Panc1 (cell line): ENCODE data around the gene IGDCC3. TPM values are rescaled to one million over a fixed set of nuclear protein-coding genes. Genes with fewer than 3 reads are reported as not detected.

Experiments
- ATAC-seq: fragments of 200-7000 bp; cut with Tn5 transposase; 2 replicates; pipeline ENCODE4 v1.9.1; 2020; ENCODE audit warnings: mild to moderate bottlenecking, moderate library complexity
- BruUV-seq: library from RNA; stranded (reverse); fragments of 400-500 nt; replicated peaks from 2 replicates; lab custom pipeline; 2021; lab: Mats Ljungman, UMichigan
- CTCF ChIA-PET: fragments of 300-600 bp; sonication (Branson Sonifier 250); formaldehyde crosslinking; loops from one replicate; lab custom pipeline; 2022; ENCODE audit warnings: antibody characterized with exemption; lab: Charles Lee
- POLR2A ChIA-PET: fragments of 300-600 bp; sonication (Branson Sonifier 250); formaldehyde crosslinking; loops from one replicate; lab custom pipeline; 2022; ENCODE audit warnings: antibody characterized with exemption; lab: Charles Lee
- DNase-seq: peaks from one replicate; pipeline ENCODE4 v3.0.0-alpha.2; 2010; ENCODE audit warnings: low read depth, low spot score
- H3K27ac ChIP-seq: 2 replicates; pipeline ENCODE4 v1.5.1; 2011; ENCODE audit warnings: mild to moderate bottlenecking, low read length, inconsistent platforms
- H3K27me3 ChIP-seq: fragments of 200-500 bp; sonication (Bioruptor generic); 2 replicates; pipeline ENCODE4 v1.6.0; 2014; ENCODE audit warnings: low read length, inconsistent platforms; ENCODE audit not compliant: control insufficient read depth, insufficient read depth
- H3K36me3 ChIP-seq: fragments of 200-500 bp; sonication (Bioruptor generic); 2 replicates; pipeline ENCODE4 v1.5.1; 2014; ENCODE audit warnings: inconsistent platforms, mild to moderate bottlenecking, low read length, moderate library complexity; ENCODE audit not compliant: control insufficient read depth, insufficient read depth
- H3K4me1 ChIP-seq: 2 replicates; pipeline ENCODE4 v1.5.1; 2011; ENCODE audit warnings: inconsistent platforms, mild to moderate bottlenecking, low read length, moderate library complexity; ENCODE audit not compliant: control insufficient read depth, insufficient read depth
- H3K4me3 ChIP-seq, 2 experiments: 2 replicates each; pipeline ENCODE4 v1.5.1; 2011 to 2012; ENCODE audit warnings: low read depth in 2 of 2, low read length in 2 of 2, mild to moderate bottlenecking in 2 of 2, inconsistent platforms in 1 of 2, moderate library complexity in 1 of 2
- H3K9me3 ChIP-seq: fragments of 200-500 bp; sonication (Bioruptor generic); 2 replicates; pipeline ENCODE4 v1.5.1; 2014; ENCODE audit warnings: low read depth, mild to moderate bottlenecking, inconsistent platforms, low read length, moderate library complexity; ENCODE audit not compliant: control insufficient read depth, insufficient read depth
- POLR2AphosphoS5 ChIP-seq: IDR thresholded peaks from 2 replicates; pipeline ENCODE4 v1.6.1; 2012; ENCODE audit warnings: mild to moderate bottlenecking, low read depth, low read length, moderate library complexity
- SIN3A ChIP-seq: IDR thresholded peaks from 2 replicates; pipeline ENCODE4 v1.6.1; 2012; ENCODE audit warnings: low read depth, mild to moderate bottlenecking, low read length, moderate library complexity, borderline replicate concordance; ENCODE audit not compliant: insufficient read depth
- TCF7L2 ChIP-seq: IDR thresholded peaks from 2 replicates; pipeline ENCODE4 v1.6.1; 2011; ENCODE audit warnings: mild to moderate bottlenecking, low read depth, low read length, inconsistent platforms
- in situ Hi-C: cut with HindIII; loops from 2 replicates; pipeline ENCODE4 v1.10.0; 2016; ENCODE audit warnings: low sequenced_read_pairs, low pct_unique_long_range_greater_than_20kb
- intact Hi-C: fragments of 100-400 bp; cut with micrococcal nuclease; formaldehyde crosslinking; loops from one replicate; pipeline ENCODE4 v1.10.0; 2022; ENCODE audit not compliant: unreplicated experiment
- total RNA-seq: library from RNA; stranded (reverse); gene quantifications from one replicate; pipeline ENCODE4 v1.2.1, GENCODE V29; 2021; ENCODE audit not compliant: unreplicated experiment
- TF ChIP-seq, protein P1 (sequence below): fragments of 450-650 bp; IDR thresholded peaks from 2 replicates; pipeline ENCODE4 v1.5.1; 2017; ENCODE audit warnings: mild to moderate bottlenecking
- TF ChIP-seq, protein P2 (sequence below), 2 experiments: IDR thresholded peaks; 2 replicates each; pipeline ENCODE4 v1.6.1; 2011 to 2012; ENCODE audit warnings: low read depth in 2 of 2, control low read depth in 1 of 2, low read length in 1 of 2, mild to moderate bottlenecking in 1 of 2, moderate library complexity in 1 of 2; ENCODE audit not compliant: insufficient read depth in 1 of 2

IGDCC3 gene
- total RNA-seq, 1 experiment from 2014 or later, result 0.18 TPM

DNA sequence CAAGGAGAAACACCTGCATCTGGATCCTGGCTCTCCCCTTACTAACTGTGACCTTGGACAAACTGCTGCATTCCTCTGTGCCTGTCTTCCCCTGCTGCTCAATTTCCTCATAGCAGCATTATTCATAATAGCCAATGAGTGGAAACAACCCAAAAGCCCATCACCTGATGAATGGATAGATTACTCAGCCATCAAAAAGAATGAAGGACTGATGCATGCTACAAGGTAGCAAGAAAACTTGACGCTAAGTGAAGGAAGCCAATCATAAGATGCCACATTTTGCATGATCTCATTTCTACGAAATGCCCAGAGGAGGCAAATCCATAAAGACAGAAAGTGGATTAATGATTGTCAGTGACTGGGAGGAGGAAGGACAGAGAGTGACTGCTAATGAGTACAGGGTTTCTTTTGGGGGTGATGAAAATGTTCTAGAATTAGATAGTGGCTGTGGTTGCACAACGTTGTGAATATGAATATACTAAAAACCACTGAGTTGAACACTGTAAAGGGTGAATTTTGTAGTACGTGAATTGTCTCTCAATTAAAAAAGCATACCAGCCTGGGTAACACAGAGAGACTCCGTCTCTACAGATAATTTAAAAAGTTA, 33.8 kb upstream of the IGDCC3 start:
- BruUV-seq, result no TSS peak
- ATAC-seq, result no peak
- CTCF ChIA-PET, result no interaction called here
- DNase-seq, result no peak
- Histone ChIP-seq H3K27me3 (no peaks in the 10 kb centered on the region), H3K4me1 (peaks cover 27% of the 10 kb centered on the region), H3K9me3 (no peaks in the 10 kb centered on the region), H3K36me3 (no peaks in the 10 kb centered on the region), H3K27ac (no peak overlapping the region), H3K4me3 (no peak overlapping the region)
- in situ Hi-C loops (no loop called here), intact Hi-C loops (no loop called here)
- TF ChIP-seq, protein P1, sequence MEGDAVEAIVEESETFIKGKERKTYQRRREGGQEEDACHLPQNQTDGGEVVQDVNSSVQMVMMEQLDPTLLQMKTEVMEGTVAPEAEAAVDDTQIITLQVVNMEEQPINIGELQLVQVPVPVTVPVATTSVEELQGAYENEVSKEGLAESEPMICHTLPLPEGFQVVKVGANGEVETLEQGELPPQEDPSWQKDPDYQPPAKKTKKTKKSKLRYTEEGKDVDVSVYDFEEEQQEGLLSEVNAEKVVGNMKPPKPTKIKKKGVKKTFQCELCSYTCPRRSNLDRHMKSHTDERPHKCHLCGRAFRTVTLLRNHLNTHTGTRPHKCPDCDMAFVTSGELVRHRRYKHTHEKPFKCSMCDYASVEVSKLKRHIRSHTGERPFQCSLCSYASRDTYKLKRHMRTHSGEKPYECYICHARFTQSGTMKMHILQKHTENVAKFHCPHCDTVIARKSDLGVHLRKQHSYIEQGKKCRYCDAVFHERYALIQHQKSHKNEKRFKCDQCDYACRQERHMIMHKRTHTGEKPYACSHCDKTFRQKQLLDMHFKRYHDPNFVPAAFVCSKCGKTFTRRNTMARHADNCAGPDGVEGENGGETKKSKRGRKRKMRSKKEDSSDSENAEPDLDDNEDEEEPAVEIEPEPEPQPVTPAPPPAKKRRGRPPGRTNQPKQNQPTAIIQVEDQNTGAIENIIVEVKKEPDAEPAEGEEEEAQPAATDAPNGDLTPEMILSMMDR, result no peak
- no peak for TF ChIP-seq POLR2AphosphoS5
- TF ChIP-seq SIN3A, result no peak
- TF ChIP-seq TCF7L2, result no peak
- TF ChIP-seq, protein P2, sequence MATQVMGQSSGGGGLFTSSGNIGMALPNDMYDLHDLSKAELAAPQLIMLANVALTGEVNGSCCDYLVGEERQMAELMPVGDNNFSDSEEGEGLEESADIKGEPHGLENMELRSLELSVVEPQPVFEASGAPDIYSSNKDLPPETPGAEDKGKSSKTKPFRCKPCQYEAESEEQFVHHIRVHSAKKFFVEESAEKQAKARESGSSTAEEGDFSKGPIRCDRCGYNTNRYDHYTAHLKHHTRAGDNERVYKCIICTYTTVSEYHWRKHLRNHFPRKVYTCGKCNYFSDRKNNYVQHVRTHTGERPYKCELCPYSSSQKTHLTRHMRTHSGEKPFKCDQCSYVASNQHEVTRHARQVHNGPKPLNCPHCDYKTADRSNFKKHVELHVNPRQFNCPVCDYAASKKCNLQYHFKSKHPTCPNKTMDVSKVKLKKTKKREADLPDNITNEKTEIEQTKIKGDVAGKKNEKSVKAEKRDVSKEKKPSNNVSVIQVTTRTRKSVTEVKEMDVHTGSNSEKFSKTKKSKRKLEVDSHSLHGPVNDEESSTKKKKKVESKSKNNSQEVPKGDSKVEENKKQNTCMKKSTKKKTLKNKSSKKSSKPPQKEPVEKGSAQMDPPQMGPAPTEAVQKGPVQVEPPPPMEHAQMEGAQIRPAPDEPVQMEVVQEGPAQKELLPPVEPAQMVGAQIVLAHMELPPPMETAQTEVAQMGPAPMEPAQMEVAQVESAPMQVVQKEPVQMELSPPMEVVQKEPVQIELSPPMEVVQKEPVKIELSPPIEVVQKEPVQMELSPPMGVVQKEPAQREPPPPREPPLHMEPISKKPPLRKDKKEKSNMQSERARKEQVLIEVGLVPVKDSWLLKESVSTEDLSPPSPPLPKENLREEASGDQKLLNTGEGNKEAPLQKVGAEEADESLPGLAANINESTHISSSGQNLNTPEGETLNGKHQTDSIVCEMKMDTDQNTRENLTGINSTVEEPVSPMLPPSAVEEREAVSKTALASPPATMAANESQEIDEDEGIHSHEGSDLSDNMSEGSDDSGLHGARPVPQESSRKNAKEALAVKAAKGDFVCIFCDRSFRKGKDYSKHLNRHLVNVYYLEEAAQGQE (IDR thresholded peaks at IDR 0.05; ENCODE audit: insufficient read depth in 1 of 2, low read depth in 2 of 2, low read length in 1 of 2), result no peak
- POLR2A ChIA-PET, result interaction anchor here (0.7 kb wide), 1 partner anchor 24 kb away, joined by 12 read pairs; no protein-coding TSS in a partner anchor

DNA sequence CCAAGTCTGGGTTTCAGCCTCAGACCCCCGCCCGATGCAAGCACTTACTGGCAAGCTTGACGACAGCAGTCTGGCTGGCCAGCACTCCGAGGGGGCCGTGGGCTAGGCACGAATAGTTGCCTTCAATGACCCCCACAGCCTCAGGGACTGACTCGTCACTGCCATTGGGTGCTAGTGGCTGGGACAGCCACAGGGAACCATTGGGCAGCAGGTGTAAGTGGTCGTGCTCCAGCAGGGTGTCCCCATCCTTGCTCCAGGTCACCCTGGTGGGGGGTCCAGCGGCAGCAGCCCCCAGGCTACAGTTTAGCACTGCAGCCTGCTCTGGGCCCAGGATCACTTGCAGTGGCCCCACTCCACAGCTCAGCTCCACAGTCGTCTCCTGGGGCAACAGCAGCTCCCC, 33.2 kb upstream of the IGDCC3 start:
- Histone ChIP-seq H3K9me3 (no peaks in the 10 kb centered on the region), H3K4me3 (no peak overlapping the region), H3K27me3 (no peaks in the 10 kb centered on the region), H3K4me1 (peaks cover 25% of the 10 kb centered on the region), H3K36me3 (no peaks in the 10 kb centered on the region), H3K27ac (no peak overlapping the region)
- ATAC-seq (no peak), DNase-seq (no peak)
- intact Hi-C loops (no loop called here), in situ Hi-C loops (no loop called here)
- CTCF ChIA-PET, result no interaction called here
- BruUV-seq, result no TSS peak
- POLR2A ChIA-PET, result no interaction called here
- TF ChIP-seq, protein P2 (IDR thresholded peaks at IDR 0.05; ENCODE audit: insufficient read depth in 1 of 2, low read depth in 2 of 2, low read length in 1 of 2), result no peak
- TF ChIP-seq TCF7L2 (no peak), POLR2AphosphoS5 (no peak), SIN3A (no peak)
- TF ChIP-seq, protein P1, result no peak
